ENCODE measurements around the gene HECW1. TPM values are rescaled to one million over a fixed set of nuclear protein-coding genes. Genes with fewer than 3 reads are reported as not detected.

Gene HECW1
- 15.3 to 20.0 TPM (median 18.4 TPM) in 5 replicates for total RNA-seq (2022; extraction: Qiagen RNA extraction)

DNA sequence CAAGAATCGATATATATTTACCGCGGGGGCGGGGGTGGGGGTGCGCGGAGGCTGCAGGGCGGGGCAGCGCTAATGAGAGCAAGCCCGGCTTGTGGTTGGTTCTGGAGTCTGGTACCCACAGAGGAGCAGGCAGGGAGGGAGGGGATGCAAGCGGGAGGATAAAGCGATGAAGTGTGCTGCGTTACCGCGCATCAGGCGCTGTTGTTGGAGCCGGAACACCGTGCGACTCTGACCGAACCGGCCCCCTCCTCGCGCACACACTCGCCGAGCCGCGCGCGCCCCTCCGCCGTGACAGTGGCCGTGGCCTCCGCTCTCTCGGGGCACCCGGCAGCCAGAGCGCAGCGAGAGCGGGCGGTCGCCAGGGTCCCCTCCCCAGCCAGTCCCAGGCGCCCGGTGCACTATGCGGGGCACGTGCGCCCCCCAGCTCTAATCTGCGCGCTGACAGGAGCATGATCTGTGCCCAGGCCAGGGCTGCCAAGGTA, at the start of gene HECW1:
HECW1 (plus strand) TSS at position 189 of the 482 bp plus-strand sequence. CDS start 131,259 bp downstream, outside the sequence.

DNA sequence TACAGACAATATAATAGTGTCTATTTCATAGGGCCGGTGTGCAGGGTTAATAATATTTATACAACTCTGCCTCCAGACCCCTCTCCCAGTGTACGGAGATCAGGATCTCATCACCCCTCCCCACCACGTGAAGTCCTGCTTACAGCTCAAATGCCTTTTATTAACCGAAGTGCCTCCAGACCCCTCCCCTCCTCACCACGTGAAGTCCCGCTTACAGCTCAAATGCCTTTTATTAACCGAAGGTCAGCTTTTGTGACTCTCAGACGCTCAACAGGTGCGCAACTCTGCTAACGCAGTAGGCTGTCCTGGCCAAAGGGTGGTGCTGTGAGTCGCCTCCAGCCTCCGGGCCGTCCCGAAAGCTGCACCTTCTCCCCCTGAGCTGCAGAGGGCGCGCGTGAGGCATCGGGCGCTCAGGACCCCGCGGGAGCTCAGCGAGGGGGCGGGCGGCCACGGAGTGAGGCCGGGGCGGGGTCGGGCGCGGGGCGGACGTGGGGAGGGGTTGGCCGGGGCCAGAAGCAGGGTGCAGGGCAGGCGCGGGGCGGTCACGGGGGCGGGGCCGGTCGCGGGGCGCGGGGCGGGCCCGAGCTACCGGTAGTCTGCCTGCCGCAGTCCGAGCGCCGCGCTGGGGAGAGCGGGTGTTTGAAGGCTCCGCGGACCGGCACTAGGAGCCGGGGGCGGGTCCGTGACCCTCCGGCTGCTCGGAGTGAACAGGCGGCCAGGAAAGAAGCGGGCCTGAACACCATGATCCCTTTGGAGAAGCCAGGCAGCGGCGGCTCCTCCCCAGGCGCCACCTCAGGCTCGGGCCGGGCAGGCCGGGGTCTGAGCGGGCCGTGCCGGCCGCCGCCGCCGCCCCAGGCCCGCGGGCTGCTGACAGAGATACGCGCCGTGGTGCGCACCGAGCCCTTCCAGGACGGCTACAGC, 470.3 kb downstream of the HECW1 start, which contains the start of gene STK17A:
STK17A (plus strand) TSS at position 606 of the 921 bp plus-strand sequence; CDS start at position 742, 136 bp downstream.

Other genes starting within 250 kb of the HECW1 start
- gene C7orf25, start 200.6 kb upstream of the HECW1 start, total RNA-seq (2022; extraction: Qiagen RNA extraction), result 1.3 to 3.3 TPM (median 2.0 TPM) in 5 replicates
- 176 to 198 TPM (median 188 TPM) in 5 replicates for gene PSMA2, start 180.5 kb upstream of the HECW1 start, total RNA-seq (2022; extraction: Qiagen RNA extraction)
- 70.3 to 79.7 TPM (median 72.7 TPM) in 5 replicates for gene MRPL32, start 180.3 kb upstream of the HECW1 start, total RNA-seq (2022; extraction: Qiagen RNA extraction)